Measurements from ENCODE around the gene RAB14.

Gene RAB14

DNA sequence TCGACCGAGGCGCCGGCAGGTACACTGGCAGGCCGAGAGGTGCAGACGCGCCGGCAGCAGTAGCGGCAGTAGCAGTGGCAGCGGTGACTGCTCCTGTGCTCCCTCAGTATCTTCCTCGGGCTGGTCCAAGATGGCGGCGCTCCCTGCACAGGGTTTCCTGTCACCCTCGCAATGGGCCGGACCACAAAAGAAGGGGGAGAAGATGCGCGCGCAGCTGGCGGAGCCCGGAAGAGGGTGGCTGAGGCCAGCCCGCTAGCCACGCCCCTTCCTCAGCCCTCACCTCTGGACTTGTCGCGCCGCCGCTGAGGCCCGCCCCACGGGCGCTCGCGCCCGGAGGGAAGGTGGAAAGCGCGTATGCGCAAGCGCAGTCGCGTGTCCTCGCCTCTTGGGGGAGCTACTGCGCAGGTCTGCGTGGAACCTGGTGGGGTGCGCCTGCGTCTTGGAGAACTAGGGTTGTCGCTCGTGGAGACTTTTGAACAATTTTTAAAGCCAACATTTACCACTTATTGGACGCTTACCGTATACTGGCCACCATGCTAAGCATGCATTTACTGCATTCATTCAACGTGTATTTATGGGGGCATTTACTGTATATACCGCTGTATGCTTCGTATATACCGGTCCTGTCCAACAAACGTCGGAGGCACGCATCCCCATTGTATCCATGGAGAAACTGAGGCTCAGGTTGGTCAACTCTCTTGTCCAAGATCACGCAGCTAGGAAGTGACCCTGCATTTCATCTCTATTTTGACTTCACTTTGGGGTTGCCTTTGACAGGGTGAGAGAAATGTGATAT is at the start of gene RAB14:
Gene RAB14, minus strand, starts transcription at position 132 of the 796 bp plus-strand sequence. CDS start 8,457 bp downstream, outside the sequence.
- DNase-seq: peak; percentile 100

DNA sequence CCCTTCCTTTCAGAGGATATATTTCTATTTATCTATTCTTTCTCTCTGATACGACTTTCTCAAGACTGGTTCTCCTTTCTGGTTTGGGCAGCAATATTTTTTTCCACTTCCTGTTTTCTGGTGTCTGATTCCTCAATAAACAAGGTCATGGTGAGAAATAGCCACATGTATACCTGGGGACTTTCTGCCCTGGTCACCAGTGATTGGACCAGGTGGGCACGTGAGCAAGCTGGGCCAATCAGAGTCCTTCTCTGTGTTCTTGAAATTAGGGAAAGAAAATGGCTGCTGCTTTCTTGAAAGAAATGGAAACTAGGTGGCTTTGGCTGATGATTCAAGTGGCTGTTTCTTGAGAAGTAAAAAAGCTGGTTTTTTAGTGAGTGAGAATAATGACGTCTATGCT is 47.9 kb upstream of the RAB14 start:
- no peak for DNase-seq

GRCh38 chr9:121246821-121247561 is 45.3 kb upstream of the RAB14 start:
- no peak for DNase-seq

DNA sequence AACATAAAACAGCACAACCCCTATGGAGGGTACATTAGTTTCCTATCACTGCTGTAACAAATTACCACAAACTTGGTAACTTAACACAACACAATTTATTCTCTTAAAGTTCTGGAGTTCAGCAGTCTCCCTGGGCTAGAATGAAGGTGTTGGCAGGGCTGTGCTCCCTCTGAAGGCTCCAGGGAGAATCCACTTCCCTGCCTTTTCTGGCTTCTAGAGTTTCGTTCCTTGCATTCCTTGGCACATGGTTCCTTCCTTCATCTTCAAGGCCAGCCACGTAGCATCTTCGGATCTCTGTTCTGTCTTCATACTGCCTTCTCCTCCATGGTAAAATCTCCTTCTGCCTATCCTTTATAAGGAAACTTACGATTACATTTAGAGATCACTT is 41.3 kb upstream of the RAB14 start:
- no peak for DNase-seq

- no peak for DNase-seq
These were observed 40.7 kb upstream of the RAB14 start for GRCh38 chr9:121242219-121242958.

GRCh38 chr9:121240472-121241135 is 38.9 kb upstream of the RAB14 start:
- DNase-seq: no peak

- no peak for DNase-seq
These were observed 38.2 kb upstream of the RAB14 start for GRCh38 chr9:121239851-121240250.

DNA sequence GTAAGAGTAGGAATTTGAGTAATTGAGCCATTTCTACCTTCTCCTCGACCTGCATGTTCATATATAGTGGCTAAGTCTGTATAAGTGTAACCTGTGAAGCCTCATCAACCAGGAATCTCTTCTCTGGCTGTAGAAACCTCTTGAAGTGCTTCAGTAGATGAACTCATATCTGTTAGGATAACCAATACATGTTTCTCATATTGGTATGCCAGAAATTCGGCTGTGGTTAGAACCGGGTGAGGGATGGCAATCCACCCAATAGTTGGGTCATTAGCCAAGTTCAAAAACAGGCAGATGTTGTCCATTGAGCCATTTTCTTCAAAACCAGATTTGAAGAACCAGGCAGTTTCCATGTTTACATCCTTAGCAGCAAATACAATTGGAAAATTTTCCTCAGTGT is 37.4 kb upstream of the RAB14 start:
- DNase-seq: no peak

DNA sequence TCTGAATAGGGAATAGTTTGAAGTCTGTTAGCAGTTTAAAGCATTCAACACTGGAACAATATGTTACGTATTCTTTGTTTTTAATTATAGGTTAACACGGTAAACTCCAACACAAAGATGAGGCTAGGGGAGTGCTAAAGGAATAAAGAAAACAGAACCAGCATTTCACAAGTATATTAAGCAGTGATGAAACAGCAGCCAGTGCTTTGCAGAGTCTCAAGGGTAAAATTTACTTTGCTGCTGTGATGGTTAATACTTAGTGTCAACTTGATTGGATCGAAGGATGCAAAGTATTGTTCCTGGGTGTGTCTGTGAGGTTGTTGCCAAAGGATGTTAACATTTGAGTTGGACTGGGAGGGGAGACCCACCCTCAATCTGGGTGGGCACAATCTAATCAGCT is 36.2 kb upstream of the RAB14 start:
- DNase-seq: no peak

DNA sequence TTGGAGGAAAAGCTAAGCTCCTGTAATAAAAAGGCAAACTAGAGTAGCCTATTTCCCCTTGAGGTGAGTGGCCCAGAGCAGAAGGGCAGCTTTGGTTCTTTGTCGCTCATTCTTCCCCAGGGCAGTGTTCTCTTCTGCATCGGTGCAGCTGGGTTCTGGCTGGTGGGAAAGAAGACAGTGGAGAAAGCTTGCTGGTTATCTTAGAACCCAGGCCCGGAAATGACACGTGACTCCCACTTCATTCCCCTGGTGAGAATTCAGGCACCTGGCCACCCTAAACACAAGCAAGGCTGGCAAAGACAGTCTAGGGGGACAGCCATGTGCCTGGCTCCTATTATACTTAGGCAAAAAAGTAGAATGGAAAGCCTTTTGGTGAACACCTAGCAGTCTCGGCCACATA is 33.8 kb upstream of the RAB14 start:
- no peak for DNase-seq

- no peak for DNase-seq
These were observed 33.1 kb upstream of the RAB14 start for GRCh38 chr9:121234832-121235161.

GRCh38 chr9:121233906-121234831 is 32.5 kb upstream of the RAB14 start:
- no peak for DNase-seq

DNA sequence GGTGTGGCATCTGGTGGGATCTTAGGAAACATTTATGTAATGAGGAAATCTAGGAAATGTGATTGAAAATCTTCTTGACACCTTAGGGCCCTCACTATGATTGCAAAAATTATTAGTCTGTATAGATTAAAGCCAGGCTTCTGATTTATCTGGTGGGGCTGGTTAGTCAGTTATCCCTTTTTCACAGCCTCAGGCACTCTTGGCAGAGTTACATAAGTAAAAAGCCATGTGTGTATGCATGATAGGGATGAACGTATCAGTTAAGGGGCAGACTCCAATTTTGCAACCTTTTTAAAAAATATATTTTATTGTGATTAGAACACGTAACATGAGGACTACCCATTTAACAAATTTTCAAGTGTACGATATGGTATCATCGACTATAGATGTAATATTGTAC is 30.6 kb upstream of the RAB14 start:
- no peak for DNase-seq

GRCh38 chr9:121230256-121230655 is 28.6 kb upstream of the RAB14 start:
- no peak for DNase-seq

DNA sequence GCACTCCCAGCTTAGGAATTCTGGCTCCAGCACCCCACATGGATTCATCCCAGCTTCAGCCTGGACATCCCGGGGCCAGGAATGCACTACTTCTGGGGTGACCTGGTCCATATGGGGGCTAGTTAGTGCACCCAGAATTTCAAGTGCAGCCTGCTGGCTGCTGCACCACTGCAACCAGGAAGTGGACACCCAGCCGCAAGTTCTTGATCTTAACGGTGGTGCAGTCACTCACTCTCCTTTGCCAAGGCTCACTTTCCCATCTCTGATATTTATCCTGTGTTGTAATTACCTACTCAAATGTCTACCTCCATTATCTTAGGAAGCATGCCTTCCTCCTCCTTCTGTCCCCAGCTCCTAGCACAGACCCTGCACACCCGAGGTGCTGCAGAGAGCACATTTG is 26.2 kb upstream of the RAB14 start:
- no peak for DNase-seq

- DNase-seq: no peak
These were observed 24.5 kb upstream of the RAB14 start for GRCh38 chr9:121226175-121226574.

- DNase-seq: no peak
These were observed 23.6 kb upstream of the RAB14 start for GRCh38 chr9:121225240-121225639.

GRCh38 chr9:121222524-121223171 is 21.0 kb upstream of the RAB14 start:
- no peak for DNase-seq

DNA sequence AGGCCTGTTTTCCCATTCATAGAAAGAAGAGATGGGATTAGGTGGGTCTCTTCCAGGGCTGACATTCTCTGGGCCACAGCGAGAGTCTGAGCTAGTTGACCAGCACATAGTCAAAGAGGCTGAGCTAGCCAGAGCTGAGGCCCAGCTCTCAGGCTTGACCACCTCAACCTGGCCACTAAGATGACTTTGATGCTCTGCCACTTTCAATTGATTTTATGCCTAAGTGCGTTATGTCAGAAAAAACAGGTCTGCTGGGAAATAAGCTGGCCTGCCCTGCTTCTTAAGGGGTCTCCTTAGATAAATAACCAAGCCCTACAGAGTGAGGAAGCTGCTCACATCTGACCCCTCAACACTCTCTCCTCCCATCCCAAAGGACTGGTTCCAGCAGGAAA is 20.0 kb upstream of the RAB14 start:
- no peak for DNase-seq

DNA sequence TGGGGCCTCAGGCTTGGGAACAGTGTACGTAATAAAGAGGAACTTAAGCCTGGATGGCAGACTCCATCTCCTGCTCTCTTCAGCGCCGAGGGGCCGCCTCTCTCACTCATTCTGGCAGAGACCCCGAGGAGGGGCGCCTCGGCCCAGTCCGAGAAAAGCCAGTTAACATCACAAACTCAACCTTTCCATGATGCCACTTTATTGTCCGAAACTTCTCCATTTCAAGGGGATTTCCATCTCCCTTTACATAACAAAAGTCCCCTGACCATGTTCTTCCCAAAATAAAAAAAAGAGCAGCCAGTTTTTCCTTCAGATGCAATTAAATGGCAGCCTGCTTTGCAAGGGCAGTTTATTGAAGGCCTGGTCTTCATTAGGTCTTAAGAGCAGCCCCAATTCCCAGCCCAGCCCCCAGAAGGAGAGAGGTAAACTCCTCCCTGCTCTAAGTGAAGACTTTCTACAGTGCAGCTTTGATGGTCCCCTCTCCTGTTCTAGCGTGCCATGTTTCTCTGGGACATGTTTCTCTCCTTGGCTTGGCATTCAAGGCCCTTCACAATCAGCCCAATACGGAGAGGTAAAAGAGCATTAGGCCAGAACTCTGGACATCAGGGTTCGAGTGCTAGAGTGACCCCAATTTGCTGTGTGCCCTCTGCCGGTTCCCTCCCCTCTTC is 19.5 kb upstream of the RAB14 start:
- DNase-seq: no peak

GRCh38 chr9:121219530-121219929 is 17.9 kb upstream of the RAB14 start:
- DNase-seq: no peak
